ENCODE data around the gene RB1.
"Not testable (repeated sequence)": the region's sequence is repeated elsewhere in the genome, so short reads cannot be mapped to it uniquely, and the experiment has no call there.

The RB1 gene

GRCh38 chr13:48297131-48297786 is 6.3 kb upstream of the RB1 start:
- DNase-seq (ENCODE audit: low read depth in 2 of 2): no peak

- no peak for DNase-seq (ENCODE audit: low read depth in 2 of 2)
Measured at GRCh38 chr13:48299591-48299990, 4.0 kb upstream of the RB1 start.

- no peak for DNase-seq (ENCODE audit: low read depth in 2 of 2)
Measured at GRCh38 chr13:48302871-48303358, 636 bp upstream of the RB1 start.

GRCh38 chr13:48304143-48304876 is 759 bp downstream of the RB1 start:
- DNase-seq (ENCODE audit: low read depth in 2 of 2): no peak

GRCh38 chr13:48311223-48311622 is 7.7 kb downstream of the RB1 start:
- DNase-seq (ENCODE audit: low read depth in 2 of 2): no peak

- DNase-seq (ENCODE audit: low read depth in 2 of 2): no peak
Measured at GRCh38 chr13:48315969-48316650, 12.6 kb downstream of the RB1 start.

- no peak for DNase-seq (ENCODE audit: low read depth in 2 of 2)
Measured at GRCh38 chr13:48316826-48317510, 13.4 kb downstream of the RB1 start.

- DNase-seq (ENCODE audit: low read depth in 2 of 2): no peak
Measured at GRCh38 chr13:48317511-48318376, 14.2 kb downstream of the RB1 start.

GRCh38 chr13:48318377-48318811 is 14.8 kb downstream of the RB1 start:
- no peak for DNase-seq (ENCODE audit: low read depth in 2 of 2)

- DNase-seq (ENCODE audit: low read depth in 2 of 2): no peak
Measured at GRCh38 chr13:48318821-48319511, 15.4 kb downstream of the RB1 start.

- DNase-seq (ENCODE audit: low read depth in 2 of 2): no peak
Measured at GRCh38 chr13:48319531-48320398, 16.2 kb downstream of the RB1 start.

GRCh38 chr13:48320399-48320790 is 16.8 kb downstream of the RB1 start:
- no peak for DNase-seq (ENCODE audit: low read depth in 2 of 2)

GRCh38 chr13:48320891-48321510 is 17.4 kb downstream of the RB1 start:
- no peak for DNase-seq (ENCODE audit: low read depth in 2 of 2)

GRCh38 chr13:48322294-48322693 is 18.7 kb downstream of the RB1 start:
- DNase-seq (ENCODE audit: low read depth in 2 of 2): no peak

GRCh38 chr13:48333976-48334375 is 30.4 kb downstream of the RB1 start:
- no peak for DNase-seq (ENCODE audit: low read depth in 2 of 2)

GRCh38 chr13:48334534-48335127 is 31.1 kb downstream of the RB1 start:
- DNase-seq (ENCODE audit: low read depth in 2 of 2): no peak

- not testable (repeated sequence) for DNase-seq (ENCODE audit: low read depth in 2 of 2)
Measured at GRCh38 chr13:48339198-48339597, 35.6 kb downstream of the RB1 start.

GRCh38 chr13:48344264-48344663 is 40.7 kb downstream of the RB1 start:
- no peak for DNase-seq (ENCODE audit: low read depth in 2 of 2)

- no peak for DNase-seq (ENCODE audit: low read depth in 2 of 2)
Measured at GRCh38 chr13:48346583-48346982, 43.0 kb downstream of the RB1 start.
